HG03460 (cell line): Measurements from ENCODE around the gene EDN2.

ENCODE experiments used
- ATAC-seq: cut with Tn5 transposase; IDR thresholded peaks from one replicate; pipeline ENCODE4 v1.9.1; 2021; ENCODE audit not compliant: unreplicated experiment

The EDN2 gene

GRCh38 chr1:41440321-41441085 lies 44.0 kb downstream of the EDN2 start:
- ATAC-seq, result no peak

- no peak for ATAC-seq
Observed at GRCh38 chr1:41439234-41439633, 45.2 kb downstream of the EDN2 start.

DNA sequence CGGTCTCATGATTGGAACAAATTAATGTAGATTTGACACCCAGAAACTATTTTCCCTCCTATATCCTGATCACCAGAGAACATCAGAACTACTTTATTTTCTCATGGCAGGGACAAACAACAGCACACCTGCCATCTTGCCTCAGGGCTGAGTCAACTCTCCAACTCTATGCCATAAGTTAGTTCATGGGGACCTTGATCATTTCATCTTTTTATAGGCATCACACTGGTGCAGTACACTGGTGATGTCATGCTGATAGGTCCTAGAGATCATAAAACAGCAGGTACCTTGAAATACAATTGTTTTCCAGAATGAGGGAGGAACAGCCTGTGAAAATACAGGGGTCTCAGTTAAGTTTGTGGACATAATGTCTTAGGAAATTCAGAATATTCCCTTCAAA lies 45.8 kb downstream of the EDN2 start:
- no peak for ATAC-seq

DNA sequence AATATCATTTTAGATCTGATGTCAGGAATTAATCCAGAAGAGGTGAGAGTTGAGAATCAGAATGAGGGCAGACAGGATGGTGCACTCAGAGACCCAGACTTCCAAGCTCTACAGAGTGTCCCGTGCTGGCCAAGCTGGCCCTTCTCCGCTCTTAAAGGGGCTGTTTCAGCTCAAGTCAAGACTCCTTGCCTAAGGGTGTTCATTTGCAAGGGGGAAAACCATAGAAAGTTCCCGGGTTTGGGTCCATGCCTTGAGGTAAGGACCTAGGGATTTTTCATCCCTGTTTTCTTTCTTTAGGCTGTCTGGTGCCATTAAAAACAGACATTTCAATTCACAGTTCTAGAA lies 47.5 kb downstream of the EDN2 start:
- no peak for ATAC-seq

- no peak for ATAC-seq
Observed at GRCh38 chr1:41436281-41437010, 48.0 kb downstream of the EDN2 start.

DNA sequence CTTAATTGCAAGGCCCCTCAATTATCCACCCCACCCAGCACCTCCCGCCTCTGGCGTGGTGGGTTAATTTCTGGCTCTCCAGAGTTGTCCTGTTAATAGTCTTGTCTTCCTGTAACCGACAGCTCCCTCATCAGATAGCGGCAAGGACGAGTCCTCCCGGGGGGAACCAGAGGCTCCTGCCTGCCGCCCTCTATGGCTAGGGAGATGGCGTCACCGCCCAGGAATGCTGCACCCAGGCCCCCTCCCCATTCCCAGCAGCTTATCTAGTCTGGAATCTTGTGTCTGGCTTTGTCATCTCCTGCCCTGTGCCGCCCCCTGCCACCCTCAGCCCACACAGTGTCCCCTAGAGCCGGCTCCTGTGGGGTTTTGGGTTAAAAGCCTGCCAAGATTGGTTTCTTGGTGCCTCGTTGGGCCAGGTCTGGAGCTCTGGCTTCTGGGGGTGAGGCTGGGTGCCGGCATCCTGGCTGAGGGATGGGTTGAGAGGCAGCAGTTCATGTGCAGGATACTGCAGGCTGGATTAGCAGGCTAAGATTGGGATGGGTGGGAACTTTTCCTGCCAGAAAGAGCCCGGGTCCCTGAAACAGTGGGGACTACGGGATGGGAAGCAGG lies 48.8 kb downstream of the EDN2 start:
- ATAC-seq, result no peak

DNA sequence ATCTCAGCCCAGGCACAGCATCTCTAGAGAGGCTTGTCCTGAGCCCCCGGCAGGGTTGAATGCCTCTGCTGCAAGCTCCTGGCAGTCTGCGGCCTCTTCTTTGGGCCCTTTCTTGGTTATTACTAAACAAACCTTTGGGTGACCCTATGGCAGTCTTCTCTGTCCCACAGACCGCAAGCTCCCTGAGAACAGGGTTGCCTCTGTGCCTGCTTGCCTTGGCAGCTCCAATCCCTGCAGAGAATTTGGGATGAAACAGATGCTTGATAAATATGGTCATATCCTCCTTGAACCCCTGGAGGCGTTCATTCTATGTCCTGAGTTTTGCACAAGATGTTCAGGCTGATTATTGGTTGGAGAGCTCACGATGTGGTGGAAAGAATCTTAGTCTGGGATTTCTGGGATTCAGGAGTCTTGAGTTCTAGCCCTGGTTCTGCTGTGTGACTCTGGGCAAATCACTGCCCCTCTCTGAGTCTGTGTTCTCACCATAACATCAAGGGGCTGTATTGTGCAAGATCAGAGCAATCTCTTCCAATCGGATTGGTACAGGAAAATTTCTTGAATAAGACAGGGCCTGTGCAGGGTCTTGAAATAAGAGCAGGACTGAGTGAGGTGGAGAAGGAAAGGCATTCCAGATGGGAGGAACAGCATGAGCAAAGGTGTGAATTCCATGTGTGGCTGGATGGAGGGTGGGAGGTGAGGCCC lies 49.6 kb downstream of the EDN2 start:
- no peak for ATAC-seq

DNA sequence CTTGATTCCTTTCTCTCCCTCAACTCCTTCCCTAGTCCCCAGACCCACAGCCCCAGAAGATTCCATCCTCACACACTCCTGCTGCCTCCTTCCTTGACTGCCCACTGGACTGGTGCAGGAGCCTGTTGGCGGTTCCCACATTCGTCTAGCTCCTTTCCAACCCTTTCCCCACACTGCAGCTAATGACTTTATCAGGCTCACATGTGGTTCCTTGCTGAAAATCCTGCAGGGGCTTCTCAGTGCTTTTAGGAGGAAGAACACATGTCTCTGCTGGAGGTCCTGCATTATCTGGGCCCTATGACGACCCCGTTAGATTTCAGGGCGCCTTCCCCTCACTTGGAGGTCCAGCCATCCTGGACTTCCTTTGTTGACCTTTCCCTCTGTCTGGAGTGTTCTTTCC lies 50.2 kb downstream of the EDN2 start:
- no peak for ATAC-seq

GRCh38 chr1:41433501-41433900 lies 51.0 kb downstream of the EDN2 start:
- ATAC-seq, result no peak

DNA sequence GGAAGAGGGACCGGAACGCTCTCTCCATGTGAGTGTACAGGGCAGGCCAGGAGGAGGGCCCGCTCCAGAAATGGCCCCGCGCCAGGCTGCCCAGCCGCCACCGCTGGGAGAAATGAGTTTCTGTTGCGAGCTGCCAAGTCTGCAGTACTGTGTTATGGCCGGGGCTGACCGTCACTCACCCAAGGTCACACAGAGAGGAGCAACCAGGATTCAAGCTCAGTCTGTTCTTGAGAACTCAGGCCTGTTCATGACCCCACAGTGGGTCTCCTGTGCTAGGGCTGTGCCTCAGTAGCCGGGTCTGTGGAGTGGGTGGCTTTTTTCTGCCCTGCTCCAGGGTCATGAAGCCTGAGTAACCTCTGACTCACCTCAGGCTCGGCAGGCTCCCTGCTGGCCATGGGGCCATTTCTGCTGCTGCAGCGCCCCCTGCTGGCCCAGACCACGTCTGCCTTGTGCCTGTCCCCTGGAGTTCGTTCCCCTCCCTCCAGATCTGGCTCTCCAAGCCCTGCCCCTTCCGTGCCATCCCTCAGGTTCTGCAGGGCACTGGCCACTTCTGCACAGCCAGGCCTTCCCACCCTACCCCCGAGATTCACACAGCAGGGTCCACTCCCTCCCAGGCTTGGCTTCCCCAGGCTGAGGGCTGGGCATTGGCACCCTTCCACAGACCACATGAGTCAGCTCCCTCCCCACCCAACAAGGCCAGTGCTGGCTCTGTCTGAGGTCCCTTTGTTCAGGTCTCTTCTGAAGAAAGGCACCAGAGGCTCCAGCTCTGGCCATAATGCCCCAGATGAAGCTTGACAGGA lies 51.8 kb downstream of the EDN2 start:
- no peak for ATAC-seq

- no peak for ATAC-seq
Observed at GRCh38 chr1:41431490-41432350, 52.8 kb downstream of the EDN2 start.

DNA sequence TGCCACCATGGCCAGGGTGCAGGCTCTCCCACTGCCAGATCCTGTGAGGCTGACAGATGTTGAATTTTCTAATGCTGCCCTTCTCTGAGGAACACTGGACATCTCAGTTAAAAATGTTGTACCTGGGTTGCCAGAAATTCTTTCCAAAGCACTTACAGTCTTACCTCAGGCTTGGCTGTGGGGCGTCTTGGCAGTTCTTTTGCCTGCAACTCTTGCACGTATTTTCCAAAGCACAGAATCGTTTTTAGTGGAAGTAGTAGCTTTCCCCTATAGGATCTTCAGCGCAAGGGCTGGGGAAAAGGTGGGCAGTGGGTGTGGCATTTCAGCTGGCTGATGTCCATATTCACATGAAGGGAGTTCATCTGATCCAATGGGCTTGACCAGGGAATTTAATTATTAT lies 53.9 kb downstream of the EDN2 start:
- ATAC-seq, result no peak

DNA sequence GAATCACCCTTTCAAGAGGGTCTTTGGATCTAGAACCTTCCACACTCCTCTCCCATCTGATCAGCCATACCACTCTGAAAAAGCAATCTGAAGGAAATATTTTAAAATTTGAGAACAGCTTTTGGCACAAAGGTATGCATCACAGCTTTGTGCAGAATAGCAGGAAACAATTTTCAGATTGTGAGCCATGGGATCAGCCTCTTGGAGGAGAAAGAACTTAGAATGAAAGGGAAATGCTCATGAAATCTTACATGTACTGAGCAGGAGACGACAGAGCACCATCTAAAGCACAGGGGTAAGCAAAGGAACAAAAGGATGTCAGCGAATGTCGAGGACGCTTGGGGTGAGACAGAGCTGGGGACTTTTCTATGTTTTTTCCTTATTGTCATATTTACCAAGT lies 54.4 kb downstream of the EDN2 start:
- ATAC-seq, result no peak

DNA sequence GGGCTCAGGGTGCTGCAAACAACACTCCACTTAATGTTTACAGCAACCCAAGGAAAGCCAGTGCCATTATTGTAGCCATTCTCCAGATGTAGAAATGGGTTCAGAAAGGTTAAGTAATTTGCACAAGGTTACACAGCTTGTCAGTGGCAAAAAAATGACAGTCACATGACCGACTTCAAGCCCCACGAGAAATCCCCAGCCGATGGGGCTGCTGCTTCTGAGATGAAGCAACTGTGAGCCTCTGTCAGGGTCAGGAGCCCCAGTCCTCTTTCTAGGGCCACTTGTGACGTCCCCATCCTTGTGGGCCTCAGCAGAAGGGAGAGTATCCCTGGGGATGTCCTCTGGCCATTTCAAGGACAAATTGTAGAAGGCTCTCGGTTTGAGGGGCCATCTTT lies 54.8 kb downstream of the EDN2 start:
- ATAC-seq, result no peak
